IMR-90 (cell line): ENCODE results near the gene KCTD10. TPM values are rescaled to one million over a fixed set of nuclear protein-coding genes. Genes with fewer than 3 reads are reported as not detected.

Experiments
- ATAC-seq: fragments of 200-7000 bp; cut with Tn5 transposase; 2 replicates; pipeline ENCODE4 v1.9.1; 2020; ENCODE audit warnings: low read depth, mild to moderate bottlenecking, moderate library complexity
- BruUV-seq: library from RNA; stranded (reverse); fragments of 400-500 nt; replicated peaks from 2 replicates; lab custom pipeline; 2021; lab: Mats Ljungman, UMichigan
- CTCF ChIA-PET: fragments of 300-600 bp; formaldehyde crosslinking; extraction: SDS; loops from one replicate; lab custom pipeline; 2021; ENCODE audit warnings: antibody characterized with exemption; lab: Yijun Ruan, JAX
- POLR2A ChIA-PET: fragments of 300-600 bp; sonication (Branson Sonifier 250); formaldehyde crosslinking; loops from one replicate; lab custom pipeline; 2022; ENCODE audit warnings: antibody characterized with exemption; ENCODE audit not compliant: unreplicated experiment; lab: Charles Lee
- DNase-seq: peaks from one replicate; pipeline ENCODE4 v3.0.0; 2013
- H2AFZ ChIP-seq: replicated peaks from 2 replicates; pipeline ENCODE3; 2013; ENCODE audit warnings: low read length, mild to moderate bottlenecking; ENCODE audit not compliant: poor library complexity
- H2AK5ac ChIP-seq: 2 replicates; pipeline ENCODE4 v1.6.1; 2013; ENCODE audit warnings: low read depth, low read length, inconsistent platforms
- H2AK9ac ChIP-seq: replicated peaks from 2 replicates; pipeline ENCODE3; 2013; ENCODE audit warnings: mild to moderate bottlenecking, low read depth, low read length, moderate library complexity; ENCODE audit not compliant: poor library complexity
- H2BK120ac ChIP-seq: 2 replicates; pipeline ENCODE4 v1.6.1; 2013; ENCODE audit warnings: low read depth, low read length, inconsistent platforms
- H2BK15ac ChIP-seq: 3 replicates; pipeline ENCODE4 v1.6.1; 2013; ENCODE audit warnings: low read depth, low read length, inconsistent platforms
- H2BK20ac ChIP-seq: 2 replicates; pipeline ENCODE4 v1.6.1; 2013; ENCODE audit warnings: low read depth, mild to moderate bottlenecking, inconsistent platforms, low read length, moderate library complexity
- H2BK5ac ChIP-seq: 2 replicates; pipeline ENCODE4 v1.6.1; 2013; ENCODE audit warnings: mild to moderate bottlenecking, low read depth, low read length, inconsistent platforms; ENCODE audit not compliant: poor library complexity, severe bottlenecking
- H3K14ac ChIP-seq: replicated peaks from 2 replicates; pipeline ENCODE4 v1.6.1; 2013; ENCODE audit warnings: low read depth, low read length, inconsistent platforms
- H3K18ac ChIP-seq: 2 replicates; pipeline ENCODE4 v1.6.1; 2013; ENCODE audit warnings: low read depth, low read length, control low read depth
- H3K23ac ChIP-seq: 2 replicates; pipeline ENCODE4 v1.6.1; 2013; ENCODE audit warnings: low read depth, low read length, inconsistent platforms
- H3K27ac ChIP-seq: 2 replicates; pipeline ENCODE4 v1.5.1; 2013; ENCODE audit warnings: mild to moderate bottlenecking, control low read depth, low read length; ENCODE audit not compliant: insufficient read depth
- H3K27me3 ChIP-seq: 2 replicates; pipeline ENCODE4 v1.6.1; 2013; ENCODE audit warnings: low read length; ENCODE audit not compliant: control insufficient read depth, insufficient read depth
- H3K36me3 ChIP-seq: 2 replicates; pipeline ENCODE4 v1.6.1; 2013; ENCODE audit warnings: low read length, mixed read lengths; ENCODE audit not compliant: control insufficient read depth, insufficient read depth
- H3K4ac ChIP-seq: 2 replicates; pipeline ENCODE4 v1.6.1; 2013; ENCODE audit warnings: low read depth, low read length, inconsistent platforms
- H3K4me1 ChIP-seq: 2 replicates; pipeline ENCODE4 v1.6.1; 2013; ENCODE audit warnings: low read length, mixed read lengths; ENCODE audit not compliant: control insufficient read depth, insufficient read depth
- H3K4me2 ChIP-seq: 2 replicates; pipeline ENCODE4 v1.6.1; 2013; ENCODE audit warnings: low read depth, mild to moderate bottlenecking, control low read depth, low read length, moderate library complexity
- H3K4me3 ChIP-seq: 2 replicates; pipeline ENCODE4 v1.5.1; 2013; ENCODE audit warnings: low read depth, mild to moderate bottlenecking, control low read depth, low read length, moderate library complexity; ENCODE audit not compliant: insufficient read depth
- H3K56ac ChIP-seq: 2 replicates; pipeline ENCODE4 v1.6.1; 2013; ENCODE audit warnings: low read length, inconsistent platforms; ENCODE audit not compliant: insufficient read depth; ENCODE audit errors: extremely low read depth
- H3K79me1 ChIP-seq, 2 experiments: 2 replicates each; pipeline ENCODE4 v1.6.1; 2013; ENCODE audit warnings: low read length in 2 of 2, inconsistent platforms in 1 of 2, low read depth in 1 of 2
- H3K9ac ChIP-seq: 2 replicates; pipeline ENCODE4 v1.6.1; 2013; ENCODE audit warnings: low read depth, low read length, control low read depth
- H3K9me1 ChIP-seq: 2 replicates; pipeline ENCODE4 v1.6.1; 2013; ENCODE audit warnings: low read length, inconsistent platforms; ENCODE audit not compliant: insufficient read depth
- H3K9me3 ChIP-seq: 2 replicates; pipeline ENCODE4 v1.6.1; 2013; ENCODE audit warnings: low read length; ENCODE audit not compliant: control insufficient read depth, insufficient read depth
- H4K20me1 ChIP-seq: 2 replicates; pipeline ENCODE4 v1.6.1; 2013; ENCODE audit warnings: low read length, inconsistent platforms; ENCODE audit not compliant: insufficient read depth
- H4K5ac ChIP-seq: 2 replicates; pipeline ENCODE4 v1.6.1; 2013; ENCODE audit warnings: mild to moderate bottlenecking, low read depth, low read length, control low read depth
- H4K8ac ChIP-seq, 2 experiments: 2 replicates each; pipeline ENCODE4 v1.6.1; 2013; ENCODE audit warnings: low read depth in 2 of 2, low read length in 2 of 2, control low read depth in 1 of 2, inconsistent platforms in 1 of 2
- H4K91ac ChIP-seq: 2 replicates; pipeline ENCODE4 v1.6.1; 2013; ENCODE audit warnings: low read depth, low read length, inconsistent platforms; ENCODE audit not compliant: insufficient read depth
- BHLHE40 ChIP-seq: fragments of 150-350 bp; IDR thresholded peaks from 2 replicates; pipeline ENCODE4 v1.6.1; 2016; ENCODE audit warnings: mild to moderate bottlenecking, low read depth, low read length
- CEBPB ChIP-seq: IDR thresholded peaks from 2 replicates; pipeline ENCODE4 v1.6.1; 2012; ENCODE audit warnings: low read depth, low read length, improper control_type of control experiment
- CHD1 ChIP-seq: IDR thresholded peaks from 2 replicates; pipeline ENCODE4 v1.6.1; 2012; ENCODE audit warnings: low read depth, low read length, improper control_type of control experiment
- FOS ChIP-seq: fragments of 150-350 bp; IDR thresholded peaks from 2 replicates; pipeline ENCODE4 v1.6.1; 2016; ENCODE audit warnings: low read depth, low read length
- MAFK ChIP-seq: IDR thresholded peaks from 2 replicates; pipeline ENCODE4 v1.6.1; 2012; ENCODE audit warnings: low read depth, low read length, improper control_type of control experiment
- MAZ ChIP-seq: IDR thresholded peaks from 2 replicates; pipeline ENCODE4 v1.6.1; 2012; ENCODE audit warnings: low read depth, mild to moderate bottlenecking, low read length, improper control_type of control experiment, moderate library complexity, borderline replicate concordance
- MXI1 ChIP-seq: IDR thresholded peaks from 2 replicates; pipeline ENCODE4 v1.6.1; 2012; ENCODE audit warnings: low read depth, mild to moderate bottlenecking, low read length, moderate library complexity, borderline replicate concordance
- NFE2L2 ChIP-seq: fragments of 150-350 bp; IDR thresholded peaks from 2 replicates; pipeline ENCODE4 v1.6.1; 2016; ENCODE audit warnings: low read depth, mild to moderate bottlenecking, low read length
- POLR2A ChIP-seq: IDR thresholded peaks from 2 replicates; pipeline ENCODE4 v1.6.1; 2012; ENCODE audit warnings: mild to moderate bottlenecking, low read depth, low read length
- RCOR1 ChIP-seq: IDR thresholded peaks from 2 replicates; pipeline ENCODE4 v1.6.1; 2012; ENCODE audit warnings: mild to moderate bottlenecking, low read length, improper control_type of control experiment; ENCODE audit not compliant: insufficient replicate concordance
- RFX5 ChIP-seq: IDR thresholded peaks from 2 replicates; pipeline ENCODE4 v1.8.0; 2012; ENCODE audit warnings: low read depth, mild to moderate bottlenecking, low read length, moderate library complexity
- WGBS, 2 experiments: methylation state at CpG; one replicate each; pipeline versions ENCODE4 v1.1.5 to v1.1.7; 2013; ENCODE audit warnings: missing lambda C conversion rate in 2 of 2; ENCODE audit not compliant: insufficient read length in 1 of 2; ENCODE audit errors: extremely low coverage in 2 of 2; 5-methylcytosine and 5-hydroxymethylcytosine counted together
- dilution Hi-C: fragments of 300-500 bp; cut with HindIII; formaldehyde crosslinking; loops from one replicate; pipeline ENCODE4 v1.14.3; 2018; ENCODE audit warnings: low sequenced_read_pairs; ENCODE audit not compliant: unreplicated experiment
- in situ Hi-C: fragments of 300-500 bp; cut with MboI; formaldehyde crosslinking; loops from 3 replicates; pipeline ENCODE4 v1.14.3; 2019; ENCODE audit warnings: low sequenced_read_pairs, inconsistent platforms, mixed read lengths
- intact Hi-C: fragments of 100-400 bp; cut with micrococcal nuclease; formaldehyde crosslinking; loops from 2 replicates; pipeline ENCODE4 v1.10.0; 2022
- polyA plus RNA-seq, 3 experiments: library from polyadenylated mRNA; depleted of rRNA; stranded (reverse); fragments of >200 nt; gene quantifications; 2 replicates each; pipeline ENCODE4 v1.2.3, GENCODE V29; 2012; ENCODE audit warnings: low replicate concordance in 1 of 3
- total RNA-seq: library from RNA; depleted of rRNA; stranded (reverse); fragments of >200 nt; gene quantifications from 2 replicates; pipeline ENCODE4 v1.2.3, GENCODE V29; 2012
- TF ChIP-seq, protein P1 (sequence below): conservative IDR thresholded peaks from 2 replicates; pipeline ENCODE4 v1.5.1; 2012; ENCODE audit warnings: mild to moderate bottlenecking, low read depth, low read length, improper control_type of control experiment
- TF ChIP-seq, protein P2 (sequence below): fragments of 150-350 bp; IDR thresholded peaks from 2 replicates; pipeline ENCODE4 v1.6.1; 2016; ENCODE audit warnings: low read depth, mild to moderate bottlenecking, low read length, moderate library complexity, borderline replicate concordance

The KCTD10 gene
- total and polyA plus RNA-seq, 2 of the 4 experiments (the other 2 are of a cell fraction): 72.1 to 88.4 TPM

- Histone ChIP-seq H3K9ac (peak overlapping the region; percentile 86), H3K56ac (peak overlapping the region; percentile 99), H3K14ac (peak overlapping the region; percentile 95), H2AFZ (no peak overlapping the region), H3K4ac (peak overlapping the region; percentile 98), H2BK5ac (peak overlapping the region; percentile 96), H4K20me1 (peaks cover 16% of the 10 kb centered on the region; the same call in 1 of the 2 replicates), H3K4me1 (peaks cover 57% of the 10 kb centered on the region), H3K27me3 (no peaks in the 10 kb centered on the region), H3K27ac (peak overlapping the region; percentile 99), H4K5ac (peak overlapping the region; percentile 93), H2AK9ac (peak overlapping the region; percentile 84), H2BK120ac (peak overlapping the region; percentile 96), H3K9me3 (no peaks in the 10 kb centered on the region), H2BK20ac (peak overlapping the region; percentile 94), H3K18ac (peak overlapping the region; percentile 82), H2BK15ac (peak overlapping the region; percentile 86; the same call in 2 of the 3 replicates), H3K36me3 (peaks cover 34% of the 10 kb centered on the region), H4K91ac (peak overlapping the region; percentile 98), H2AK5ac (peak overlapping the region; percentile 98), H3K9me1 (peaks cover 47% of the 10 kb centered on the region), H3K79me1 (peaks cover 36 to 85% of the 10 kb centered on the region in 2 experiments), H3K23ac (peak overlapping the region; percentile 95), H3K4me2 (peak overlapping the region; percentile 52), H4K8ac (peak overlapping the region; percentile 96 to 97), H3K4me3 (no peak overlapping the region)
- POLR2A ChIA-PET: interaction anchor here (0.6 to 1.1 kb wide), 2 partner anchors 15 to 19 kb away, joined by 7 to 9 read pairs; partner anchors contain the start of genes KCTD10 and UBE3B
- 90% methylated on average over 6 of the region's 13 CpGs; no CpG with 5 or more reads in 1 of the 2 experiments for WGBS, 2 experiments
- CTCF ChIA-PET: interaction anchor here (0.6 to 2.0 kb wide), 4 partner anchors 9 to 636 kb away, joined by 3 to 5 read pairs (median 4); no protein-coding TSS in a partner anchor
- ATAC-seq: peak; percentile 81
- intact Hi-C loops (loop anchor here (2.0 kb wide), 1 partner anchor 15 kb away; the partner anchor contains the start of genes KCTD10 and UBE3B), dilution Hi-C loops (no loop called here), in situ Hi-C loops (no loop called here)
- TF ChIP-seq BHLHE40 (no peak), RFX5 (no peak), MAFK (no peak), RCOR1 (no peak), NFE2L2 (no peak; the same call in 1 of the 2 replicates), POLR2A (no peak; the same call in 1 of the 2 replicates), FOS (peak; percentile 38; the same call in 1 of the 2 replicates), MAZ (peak; percentile 87; the same call in 1 of the 2 replicates), CHD1 (no peak), CEBPB (peak; percentile 91), MXI1 (0 out of 2 replicates have a peak, but pooled peaks have one; percentile 43)
- TF ChIP-seq, protein P1, sequence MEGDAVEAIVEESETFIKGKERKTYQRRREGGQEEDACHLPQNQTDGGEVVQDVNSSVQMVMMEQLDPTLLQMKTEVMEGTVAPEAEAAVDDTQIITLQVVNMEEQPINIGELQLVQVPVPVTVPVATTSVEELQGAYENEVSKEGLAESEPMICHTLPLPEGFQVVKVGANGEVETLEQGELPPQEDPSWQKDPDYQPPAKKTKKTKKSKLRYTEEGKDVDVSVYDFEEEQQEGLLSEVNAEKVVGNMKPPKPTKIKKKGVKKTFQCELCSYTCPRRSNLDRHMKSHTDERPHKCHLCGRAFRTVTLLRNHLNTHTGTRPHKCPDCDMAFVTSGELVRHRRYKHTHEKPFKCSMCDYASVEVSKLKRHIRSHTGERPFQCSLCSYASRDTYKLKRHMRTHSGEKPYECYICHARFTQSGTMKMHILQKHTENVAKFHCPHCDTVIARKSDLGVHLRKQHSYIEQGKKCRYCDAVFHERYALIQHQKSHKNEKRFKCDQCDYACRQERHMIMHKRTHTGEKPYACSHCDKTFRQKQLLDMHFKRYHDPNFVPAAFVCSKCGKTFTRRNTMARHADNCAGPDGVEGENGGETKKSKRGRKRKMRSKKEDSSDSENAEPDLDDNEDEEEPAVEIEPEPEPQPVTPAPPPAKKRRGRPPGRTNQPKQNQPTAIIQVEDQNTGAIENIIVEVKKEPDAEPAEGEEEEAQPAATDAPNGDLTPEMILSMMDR: no peak
- TF ChIP-seq, protein P2, sequence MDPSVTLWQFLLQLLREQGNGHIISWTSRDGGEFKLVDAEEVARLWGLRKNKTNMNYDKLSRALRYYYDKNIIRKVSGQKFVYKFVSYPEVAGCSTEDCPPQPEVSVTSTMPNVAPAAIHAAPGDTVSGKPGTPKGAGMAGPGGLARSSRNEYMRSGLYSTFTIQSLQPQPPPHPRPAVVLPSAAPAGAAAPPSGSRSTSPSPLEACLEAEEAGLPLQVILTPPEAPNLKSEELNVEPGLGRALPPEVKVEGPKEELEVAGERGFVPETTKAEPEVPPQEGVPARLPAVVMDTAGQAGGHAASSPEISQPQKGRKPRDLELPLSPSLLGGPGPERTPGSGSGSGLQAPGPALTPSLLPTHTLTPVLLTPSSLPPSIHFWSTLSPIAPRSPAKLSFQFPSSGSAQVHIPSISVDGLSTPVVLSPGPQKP: no peak
- peak; percentile 95 for DNase-seq
- no TSS peak for BruUV-seq
These were observed 15.0 kb downstream of the KCTD10 start for GRCh38 chr12:109461846-109462756.
